Measurements from ENCODE around the gene SLC35E2B.

DNA sequence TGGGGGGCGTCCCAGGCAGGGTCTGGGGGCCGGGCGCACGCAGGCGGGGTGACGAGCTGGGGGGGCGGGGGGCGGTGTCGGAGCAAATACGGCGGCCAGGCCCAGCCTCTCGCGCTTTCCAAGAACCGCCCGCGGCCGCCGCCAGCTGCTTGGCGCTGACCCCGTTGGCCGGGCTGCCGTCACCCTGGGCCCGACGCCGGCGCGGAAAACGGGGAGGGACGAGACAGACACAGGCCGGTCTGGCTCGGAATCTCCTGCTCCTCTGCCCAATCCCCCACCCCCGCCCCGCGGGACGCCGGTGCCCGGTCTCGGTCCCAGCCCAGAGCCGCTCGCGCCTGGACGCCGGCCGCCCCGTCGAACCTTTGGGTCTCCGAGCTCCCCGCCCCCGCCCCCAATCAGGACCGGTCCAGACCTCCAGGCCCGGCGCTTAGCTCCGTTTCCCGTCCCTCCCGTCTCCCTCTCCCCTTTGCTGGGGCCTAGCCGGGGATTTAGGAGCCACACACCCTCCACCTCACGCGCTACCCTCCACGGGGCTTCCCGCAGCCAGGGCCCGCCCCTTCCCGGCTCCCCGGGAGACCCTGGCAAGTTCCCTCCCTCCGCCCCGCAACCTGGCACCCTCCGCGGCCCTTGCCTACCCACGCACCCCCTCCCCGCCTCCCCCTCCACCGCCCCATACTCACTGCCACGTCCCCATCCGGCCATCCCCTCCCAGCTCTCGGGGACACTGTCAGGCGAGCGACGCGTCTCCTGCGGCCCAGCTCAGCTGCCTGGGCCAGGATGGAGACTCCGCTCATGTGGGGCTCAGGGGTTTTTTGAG, 61.4 kb downstream of the SLC35E2B start:
- TF ChIP-seq CTCF (IDR thresholded peaks at IDR 0.05) (no peak), POLR2A (IDR thresholded peaks at IDR 0.05) (no peak)
